GM19239 (cell line): ENCODE measurements around the gene RBM8A.
A peak's percentile ranks its signal among the peaks of the same experiment; 100 is the strongest.
"Not testable (repeated sequence)": the region's sequence is repeated elsewhere in the genome, so short reads cannot be mapped to it uniquely, and the experiment has no call there.

ENCODE experiments used
- DNase-seq: peaks from one replicate; pipeline ENCODE4 v3.0.0; 2011; ENCODE audit warnings: low spot score; ENCODE audit not compliant: insufficient read length
- FAIRE-seq: peaks from 2 replicates; lab custom pipeline; 2011; peaks lifted over from hg19 to GRCh38; lab: Jason Lieb, UNC

Gene RBM8A

DNA sequence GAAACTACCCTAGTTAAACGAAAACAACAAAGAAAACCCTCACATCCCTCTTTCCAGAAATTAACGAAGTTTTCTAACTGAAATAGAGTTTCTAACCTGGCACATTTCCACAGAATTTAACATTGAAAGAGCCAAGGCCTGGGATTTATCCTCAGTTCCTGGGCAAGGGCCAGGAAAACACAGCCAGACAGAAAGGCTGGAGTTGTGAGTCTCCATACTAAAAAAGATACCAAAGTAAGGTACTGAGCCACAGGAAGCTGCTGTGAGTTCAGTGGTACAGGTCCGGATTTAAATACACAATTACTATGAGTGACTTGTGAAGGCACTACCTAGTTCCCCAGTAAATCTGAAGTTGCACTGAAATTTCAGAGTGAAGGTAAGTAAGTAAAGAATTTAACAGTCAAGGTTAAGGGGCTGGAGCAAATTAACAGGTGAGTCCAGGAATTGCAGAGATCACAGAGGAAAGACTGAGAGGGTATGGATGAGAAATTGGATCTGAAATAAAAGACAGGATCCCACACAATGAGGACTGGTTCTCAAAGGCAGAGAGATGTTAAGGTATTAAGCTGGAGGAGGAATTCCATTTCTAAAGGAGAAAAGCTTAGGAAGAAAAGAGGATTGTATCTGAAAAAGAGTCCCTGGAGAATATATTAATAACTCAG, 29.6 kb upstream of the RBM8A start:
- FAIRE-seq, result no peak
- no peak for DNase-seq

DNA sequence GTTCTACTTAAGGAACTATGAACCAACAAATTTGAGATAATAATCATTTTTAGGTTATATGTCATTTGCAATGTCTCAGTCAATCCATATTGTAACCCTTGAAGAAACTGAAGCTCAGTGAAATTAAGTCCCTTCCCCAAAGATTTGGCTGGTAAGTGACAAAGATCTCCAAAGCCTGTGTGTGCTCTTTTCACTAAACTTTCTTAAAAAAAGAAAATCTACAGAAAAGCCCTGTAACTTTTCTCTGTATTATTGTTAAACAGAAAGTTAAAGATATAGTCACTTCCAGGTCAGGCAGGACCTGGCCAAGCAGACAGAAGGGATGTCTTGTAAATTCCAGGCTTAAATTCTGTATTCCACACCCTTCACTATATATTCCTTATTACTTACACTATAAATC, 29.1 kb upstream of the RBM8A start:
- DNase-seq (no peak), FAIRE-seq (no peak)

GRCh38 chr1:145955436-145955835, 28.2 kb upstream of the RBM8A start:
- DNase-seq (no peak), FAIRE-seq (no peak)

DNA sequence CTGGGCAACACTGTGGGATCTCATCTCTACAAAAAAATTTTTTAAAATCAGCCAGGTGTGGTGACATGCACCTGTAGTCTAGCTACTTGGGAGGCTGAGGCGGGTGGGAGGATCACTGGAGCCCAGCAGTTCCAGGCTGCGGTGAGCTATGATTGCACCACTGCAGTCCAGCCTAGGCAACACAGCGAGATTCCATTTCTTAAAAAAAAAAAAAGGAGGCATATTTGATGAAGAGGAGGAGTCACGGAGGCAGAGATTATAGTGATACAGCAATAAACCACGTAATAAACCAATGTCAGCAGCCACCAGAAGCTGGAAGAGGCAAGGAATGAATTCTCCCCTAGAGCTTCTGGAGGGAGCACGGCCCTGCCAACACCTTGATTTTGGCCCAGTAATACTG, 26.6 kb upstream of the RBM8A start:
- DNase-seq (no peak), FAIRE-seq (no peak)

DNA sequence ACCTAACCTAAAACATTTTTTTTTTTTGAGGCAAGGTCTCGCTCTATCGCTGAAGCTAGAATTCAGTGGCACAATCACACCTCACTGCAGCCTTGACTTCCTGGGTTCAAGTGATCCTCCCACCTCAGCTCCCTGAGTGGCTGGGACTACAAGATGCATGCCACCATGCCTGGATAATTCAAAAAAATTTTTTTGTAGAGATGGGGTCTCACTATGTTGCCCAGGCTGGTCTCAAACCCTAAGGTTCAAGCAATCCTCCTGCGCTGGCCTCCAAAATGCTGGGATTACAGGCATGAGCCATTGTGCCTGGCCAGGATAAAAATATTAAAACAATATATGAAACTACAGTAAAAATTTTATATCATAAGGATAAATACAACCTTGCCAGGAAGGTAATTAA, 25.6 kb upstream of the RBM8A start:
- DNase-seq, result no peak
- FAIRE-seq, result no peak

GRCh38 chr1:145951526-145951925, 24.2 kb upstream of the RBM8A start:
- DNase-seq, result no peak
- FAIRE-seq, result no peak

GRCh38 chr1:145949219-145949618, 21.9 kb upstream of the RBM8A start:
- no peak for FAIRE-seq

GRCh38 chr1:145947551-145947950, 20.3 kb upstream of the RBM8A start:
- DNase-seq (no peak), FAIRE-seq (no peak)

More at GRCh38 chr1:145949219-145949618, 21.9 kb upstream of the RBM8A start:
- DNase-seq, result no peak

GRCh38 chr1:145946477-145946986, 19.2 kb upstream of the RBM8A start:
- no peak for FAIRE-seq
- DNase-seq, result no peak

GRCh38 chr1:145944532-145944931, 17.2 kb upstream of the RBM8A start:
- FAIRE-seq (no peak), DNase-seq (no peak)

DNA sequence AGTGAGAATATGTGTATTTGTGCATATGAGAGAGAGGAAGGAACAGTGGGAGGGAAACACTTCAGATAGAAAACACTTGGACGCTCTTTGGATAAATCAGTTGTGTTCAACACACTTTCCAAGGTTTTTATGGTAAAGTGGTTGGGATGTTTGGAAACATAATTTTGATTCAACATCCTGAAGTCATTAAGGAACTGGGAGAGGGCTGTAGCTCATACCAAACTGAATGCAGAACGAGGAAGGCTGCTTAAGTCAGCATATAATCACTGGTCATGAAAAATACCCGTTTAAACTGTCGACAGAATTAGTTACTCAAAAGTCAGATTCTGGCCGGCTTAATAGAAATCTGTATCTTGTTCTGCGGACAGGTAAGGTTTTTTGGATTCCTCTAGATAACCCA, 15.6 kb upstream of the RBM8A start:
- no peak for FAIRE-seq

GRCh38 chr1:145942405-145942804, 15.1 kb upstream of the RBM8A start:
- no peak for DNase-seq
- no peak for FAIRE-seq

More for the DNA sequence above, 15.6 kb upstream of the RBM8A start:
- no peak for DNase-seq

GRCh38 chr1:145937436-145937835, 10.2 kb upstream of the RBM8A start:
- FAIRE-seq (no peak), DNase-seq (no peak)

DNA sequence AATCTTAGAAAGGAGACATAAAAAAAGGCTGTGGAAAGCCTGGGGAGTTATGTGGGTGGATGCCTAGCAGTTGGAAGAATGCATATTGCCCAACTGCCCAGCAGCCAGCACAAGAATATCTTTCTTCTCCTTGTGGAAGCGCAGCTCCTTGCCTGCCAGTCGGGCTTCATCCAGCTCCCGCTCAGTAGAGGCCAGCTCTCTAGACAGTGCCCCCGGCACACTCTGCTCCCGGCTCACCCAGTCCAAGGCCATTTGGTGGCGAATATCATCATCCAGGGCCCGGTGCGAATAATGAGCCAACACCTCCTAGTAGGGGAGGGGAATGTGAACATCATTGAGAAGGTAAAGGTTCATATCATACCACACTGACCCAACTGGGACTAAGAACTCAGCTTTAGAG, 9.0 kb upstream of the RBM8A start:
- FAIRE-seq (no peak), DNase-seq (no peak)

- FAIRE-seq (no peak), DNase-seq (no peak)
Observed at GRCh38 chr1:145935708-145936107, 8.4 kb upstream of the RBM8A start.

DNA sequence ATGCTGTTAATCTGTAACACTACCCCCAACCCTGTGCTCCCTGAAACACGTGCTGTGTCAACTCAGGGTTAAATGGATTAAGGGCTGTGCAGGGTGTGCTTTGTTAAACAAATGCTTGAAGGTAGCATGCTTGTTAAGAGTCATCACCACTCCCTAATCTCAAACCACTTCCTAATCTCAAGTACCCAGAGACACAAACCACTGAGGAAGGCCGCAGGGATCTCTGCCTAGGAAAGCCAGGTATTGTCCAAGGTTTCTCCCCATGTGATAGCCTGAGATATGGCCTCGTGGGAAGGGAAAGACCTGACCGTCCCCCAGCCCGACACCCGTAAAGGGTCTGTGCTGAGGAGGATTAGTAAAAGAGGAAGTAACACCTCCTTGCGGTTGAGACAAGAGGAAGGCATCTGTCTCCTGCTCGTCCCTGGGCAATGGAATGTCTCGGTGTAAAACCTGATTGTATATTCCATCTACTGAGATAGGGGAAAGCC, 5.3 kb upstream of the RBM8A start:
- peak; percentile 37 for FAIRE-seq
- not testable (repeated sequence) for DNase-seq

GRCh38 chr1:145927916-145928643, 796 bp upstream of the RBM8A start:
- FAIRE-seq (no peak), DNase-seq (no peak)

DNA sequence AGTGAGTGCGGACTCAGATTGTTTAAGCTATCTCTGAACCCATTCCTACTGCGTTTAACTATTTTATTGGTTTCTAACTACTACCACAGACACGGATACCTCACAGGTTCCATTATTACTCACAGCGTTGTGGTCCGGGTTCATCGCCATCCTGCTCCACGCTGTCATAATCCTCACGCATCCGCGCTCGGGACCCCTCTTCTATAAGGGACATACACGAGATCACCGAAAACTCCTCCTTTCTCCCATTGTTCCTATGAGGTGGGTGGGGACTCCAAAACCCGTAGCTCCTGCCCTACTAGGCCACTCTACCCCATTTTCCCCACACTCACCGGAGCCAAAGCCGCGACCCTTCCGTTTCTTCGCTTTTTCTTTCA, 610 bp downstream of the RBM8A start:
- DNase-seq, result no peak
- FAIRE-seq, result no peak

DNA sequence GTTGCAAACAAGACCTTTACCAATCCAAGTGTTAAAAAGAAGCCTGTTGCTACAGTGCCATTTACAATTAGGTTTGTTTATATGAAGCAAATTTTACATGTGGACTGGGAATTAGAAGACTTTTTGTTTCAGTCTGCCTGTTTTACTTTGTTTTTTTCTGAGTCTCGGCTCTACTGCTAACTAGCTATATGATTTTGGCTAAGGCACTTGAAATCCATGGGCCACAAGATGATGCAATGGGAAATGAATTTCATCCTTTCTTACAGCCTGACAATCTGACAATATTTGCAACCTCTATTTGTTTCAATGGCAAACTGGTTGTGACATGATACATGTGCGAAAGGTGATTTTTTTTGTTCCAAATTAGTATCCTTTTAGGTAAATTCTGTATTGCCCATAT, 5.0 kb downstream of the RBM8A start:
- DNase-seq (no peak), FAIRE-seq (no peak)

DNA sequence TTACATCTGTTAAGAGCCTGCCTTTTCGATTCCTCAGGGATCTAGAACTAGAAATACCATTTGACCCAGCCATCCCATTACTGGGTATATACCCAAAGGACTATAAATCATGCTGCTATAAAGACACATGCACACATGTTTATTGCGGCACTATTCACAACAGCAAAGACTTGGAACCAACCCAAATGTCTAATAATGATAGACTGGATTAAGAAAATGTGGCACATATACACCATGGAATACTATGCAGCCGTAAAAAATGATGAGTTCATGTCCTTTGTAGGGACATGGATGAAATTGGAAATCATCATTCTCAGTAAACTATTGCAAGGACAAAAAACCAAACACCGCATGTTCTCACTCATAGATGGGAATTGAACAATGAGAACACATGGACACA, 7.0 kb downstream of the RBM8A start:
- FAIRE-seq, DNase-seq: not testable (repeated sequence)
